Cardiac muscle cell (in vitro differentiated cells and primary cell): ENCODE data around the gene GCNT2. TPM values are rescaled to one million over a fixed set of nuclear protein-coding genes. Genes with fewer than 3 reads are reported as not detected.
"Not testable (repeated sequence)": the region's sequence is repeated elsewhere in the genome, so short reads cannot be mapped to it uniquely, and the experiment has no call there.

ENCODE experiments used
- DNase-seq, 2 donors: peaks; one replicate each; pipeline versions ENCODE4 v3.0.0 to v3.0.0-alpha.2; 2010 to 2017; ENCODE audit warnings: low read depth in 1 of 2, low spot score in 1 of 2
- H3K27ac ChIP-seq: fragments of 200-600 bp; sonication (generic); 2 replicates; pipeline ENCODE4 v1.5.1; 2016
- H3K27me3 ChIP-seq: fragments of 200-600 bp; sonication (generic); 2 replicates; pipeline ENCODE4 v1.6.0; 2016; ENCODE audit warnings: control low read depth
- H3K36me3 ChIP-seq: fragments of 200-600 bp; sonication (generic); 2 replicates; pipeline ENCODE4 v1.5.1; 2016; ENCODE audit warnings: control low read depth
- H3K4me1 ChIP-seq: fragments of 200-600 bp; sonication (generic); 2 replicates; pipeline ENCODE4 v1.8.1; 2017; ENCODE audit warnings: low read depth, mild to moderate bottlenecking, mixed run types
- H3K4me3 ChIP-seq: fragments of 200-600 bp; sonication (generic); 2 replicates; pipeline ENCODE4 v1.5.1; 2016; ENCODE audit warnings: mild to moderate bottlenecking
- H3K9me3 ChIP-seq: fragments of 200-600 bp; sonication (generic); 2 replicates; pipeline ENCODE4 v1.5.1; 2017; ENCODE audit warnings: low read depth, mild to moderate bottlenecking, control low read depth
- CTCF ChIP-seq: IDR thresholded peaks from 2 replicates; pipeline ENCODE4 v1.5.1; 2012; ENCODE audit warnings: low read depth, mild to moderate bottlenecking, low read length
- polyA plus RNA-seq: library from polyadenylated mRNA; unstranded; fragments of >200 nt; fragmentation: Nextera tagmentation; extraction: Ambion mirVana; gene quantifications from 2 replicates; pipeline ENCODE4 v1.2.1, GENCODE V29; 2016
- total RNA-seq: library from RNA; depleted of rRNA; stranded (reverse); fragments of >200 nt; gene quantifications from 2 replicates; pipeline ENCODE4 v1.2.3, GENCODE V29; 2016

The GCNT2 gene
- total and polyA plus RNA-seq, 2 experiments from 2014 or later, result 21.4 to 27.3 TPM

GRCh38 chr6:10662207-10662606, 141.1 kb downstream of the GCNT2 start:
- Histone ChIP-seq H3K27me3 (no peaks in the 10 kb centered on the region), H3K27ac (no peak overlapping the region), H3K36me3 (no peaks in the 10 kb centered on the region), H3K9me3 (no peaks in the 10 kb centered on the region), H3K4me3 (no peak overlapping the region), H3K4me1 (no peaks in the 10 kb centered on the region)
- DNase-seq, result no peak
- TF ChIP-seq CTCF, result no peak

- H3K9me3 ChIP-seq, result no peaks in the 10 kb centered on the region
- no peaks in the 10 kb centered on the region for H3K27me3 ChIP-seq
- H3K36me3 ChIP-seq, result no peaks in the 10 kb centered on the region
- no peak overlapping the region for H3K4me3 ChIP-seq
- H3K27ac ChIP-seq, result no peak overlapping the region
- no peak for DNase-seq
- no peak for TF ChIP-seq CTCF
- H3K4me1 ChIP-seq, result no peaks in the 10 kb centered on the region
These were observed 141.6 kb downstream of the GCNT2 start for GRCh38 chr6:10662742-10663141.

GRCh38 chr6:10665595-10665994, 144.4 kb downstream of the GCNT2 start:
- H3K4me1 ChIP-seq, H3K9me3 ChIP-seq, H3K27ac ChIP-seq, DNase-seq, H3K27me3 ChIP-seq, H3K4me3 ChIP-seq, H3K36me3 ChIP-seq: not testable (repeated sequence)

- Histone ChIP-seq H3K27me3 (no peaks in the 10 kb centered on the region), H3K4me1 (no peaks in the 10 kb centered on the region), H3K36me3 (no peaks in the 10 kb centered on the region), H3K4me3 (no peak overlapping the region), H3K9me3 (no peaks in the 10 kb centered on the region), H3K27ac (no peak overlapping the region)
- DNase-seq, result no peak
- no peak for TF ChIP-seq CTCF
These were observed 147.2 kb downstream of the GCNT2 start for GRCh38 chr6:10668126-10668917.

- Histone ChIP-seq H3K27ac (no peak overlapping the region), H3K4me3 (no peak overlapping the region), H3K9me3 (no peaks in the 10 kb centered on the region), H3K27me3 (no peaks in the 10 kb centered on the region), H3K4me1 (no peaks in the 10 kb centered on the region), H3K36me3 (no peaks in the 10 kb centered on the region)
- TF ChIP-seq CTCF, result no peak
- no peak for DNase-seq
These were observed 155.3 kb downstream of the GCNT2 start for GRCh38 chr6:10676403-10676802.

GRCh38 chr6:10678456-10678855, 157.3 kb downstream of the GCNT2 start:
- Histone ChIP-seq H3K27ac (no peak overlapping the region), H3K9me3 (no peaks in the 10 kb centered on the region)
- no peak for TF ChIP-seq CTCF

More at GRCh38 chr6:10678456-10678855, 157.3 kb downstream of the GCNT2 start:
- Histone ChIP-seq H3K27me3 (no peaks in the 10 kb centered on the region), H3K36me3 (no peaks in the 10 kb centered on the region), H3K4me3 (no peak overlapping the region), H3K4me1 (peaks cover 12% of the 10 kb centered on the region)
- DNase-seq, result no peak
